AG04449 (cell line): ENCODE data around the gene SIGLEC5.

Experiments
- CTCF ChIA-PET: fragments of 350-600 bp; formaldehyde crosslinking; extraction: SDS; loops from one replicate; lab custom pipeline; 2021; ENCODE audit warnings: antibody characterized with exemption; lab: Yijun Ruan, JAX
- POLR2A ChIA-PET: fragments of 400-600, 350-600 bp; formaldehyde crosslinking; extraction: SDS; loops from one replicate; lab custom pipeline; 2020; ENCODE audit warnings: antibody characterized with exemption, inconsistent platforms; lab: Yijun Ruan, JAX
- DNase-seq: peaks from one replicate; pipeline ENCODE4 v3.0.0-alpha.2; 2010; ENCODE audit warnings: low read depth, low spot score
- H3K4me3 ChIP-seq: 2 replicates; pipeline ENCODE4 v1.5.1; 2011; ENCODE audit warnings: low read depth, mild to moderate bottlenecking, control low read depth, low read length
- TF ChIP-seq, protein P1 (sequence below): IDR thresholded peaks from one replicate; pipeline ENCODE4 v1.5.1; 2011; ENCODE audit warnings: mild to moderate bottlenecking, moderate library complexity, low read length, control low read depth, inconsistent platforms; ENCODE audit not compliant: insufficient read depth; ENCODE audit errors: missing control alignments

Gene SIGLEC5

DNA sequence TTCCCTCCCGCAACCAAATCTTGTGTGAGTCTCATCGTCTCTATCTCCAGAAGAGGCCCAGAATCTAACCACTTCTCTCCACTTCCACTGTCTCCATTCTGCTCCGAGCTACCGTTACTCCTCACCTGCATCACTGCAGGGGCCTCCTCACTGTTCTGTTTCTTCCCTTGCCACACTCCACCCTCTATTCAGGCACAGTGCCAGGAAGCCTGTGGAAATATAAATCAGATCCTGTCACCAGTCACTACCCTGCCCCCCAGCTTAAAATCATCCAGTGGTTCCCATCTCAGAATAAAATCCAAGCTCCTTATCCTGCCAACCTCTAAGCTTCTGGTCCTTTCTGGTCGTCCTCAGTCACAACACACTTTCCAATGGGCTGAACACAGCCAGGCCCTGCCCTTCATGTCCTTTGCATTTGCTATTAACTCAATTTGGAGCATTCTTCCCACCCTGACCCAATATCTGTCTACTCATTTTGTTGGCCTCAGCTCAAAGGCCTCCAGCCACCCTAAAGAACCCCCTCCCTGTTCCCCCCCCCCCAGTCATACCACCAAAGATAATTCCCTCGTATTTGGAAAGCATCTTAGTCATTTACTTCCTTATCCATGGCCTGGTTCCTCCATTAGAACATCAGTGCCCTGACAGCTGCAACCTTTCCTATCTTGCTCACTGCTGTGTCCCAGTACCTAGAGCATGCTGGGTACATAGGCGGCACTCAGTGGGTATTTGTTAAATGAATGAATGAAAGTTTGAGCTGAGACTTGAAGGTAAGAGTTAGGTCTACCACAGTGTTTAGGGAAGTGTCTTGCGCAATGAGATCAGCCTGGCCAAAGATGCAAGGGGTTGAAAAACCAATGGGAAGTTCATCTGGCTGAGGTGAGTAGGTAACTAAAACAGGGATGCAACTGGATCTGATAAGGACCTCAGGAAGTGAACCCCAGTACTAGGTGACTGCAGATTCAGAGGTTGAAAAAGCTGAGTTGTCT, 34.7 kb downstream of the SIGLEC5 start:
- H3K4me3 ChIP-seq, result peak overlapping the region; percentile 71

DNA sequence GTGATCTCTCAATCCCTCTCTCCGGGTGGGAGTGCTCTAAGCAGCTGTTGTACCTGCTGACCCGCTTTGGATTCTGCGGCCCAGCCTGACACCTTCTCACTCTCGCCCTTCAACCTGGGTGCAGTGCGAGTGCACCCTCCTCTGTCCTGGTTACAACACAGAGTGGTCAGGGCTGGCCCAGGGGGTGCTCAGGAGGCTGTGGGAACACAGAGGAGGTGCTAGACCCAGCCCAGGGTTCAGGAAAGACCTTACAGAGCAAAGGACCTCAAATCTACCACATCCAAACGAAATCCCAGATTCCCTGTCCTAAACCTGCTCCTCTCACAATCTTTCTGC, 35.5 kb downstream of the SIGLEC5 start:
- POLR2A ChIA-PET, result interaction anchor here (0.7 kb wide), 1 partner anchor 94 kb away, joined by 3 read pairs; no protein-coding TSS in a partner anchor
- TF ChIP-seq, protein P1, sequence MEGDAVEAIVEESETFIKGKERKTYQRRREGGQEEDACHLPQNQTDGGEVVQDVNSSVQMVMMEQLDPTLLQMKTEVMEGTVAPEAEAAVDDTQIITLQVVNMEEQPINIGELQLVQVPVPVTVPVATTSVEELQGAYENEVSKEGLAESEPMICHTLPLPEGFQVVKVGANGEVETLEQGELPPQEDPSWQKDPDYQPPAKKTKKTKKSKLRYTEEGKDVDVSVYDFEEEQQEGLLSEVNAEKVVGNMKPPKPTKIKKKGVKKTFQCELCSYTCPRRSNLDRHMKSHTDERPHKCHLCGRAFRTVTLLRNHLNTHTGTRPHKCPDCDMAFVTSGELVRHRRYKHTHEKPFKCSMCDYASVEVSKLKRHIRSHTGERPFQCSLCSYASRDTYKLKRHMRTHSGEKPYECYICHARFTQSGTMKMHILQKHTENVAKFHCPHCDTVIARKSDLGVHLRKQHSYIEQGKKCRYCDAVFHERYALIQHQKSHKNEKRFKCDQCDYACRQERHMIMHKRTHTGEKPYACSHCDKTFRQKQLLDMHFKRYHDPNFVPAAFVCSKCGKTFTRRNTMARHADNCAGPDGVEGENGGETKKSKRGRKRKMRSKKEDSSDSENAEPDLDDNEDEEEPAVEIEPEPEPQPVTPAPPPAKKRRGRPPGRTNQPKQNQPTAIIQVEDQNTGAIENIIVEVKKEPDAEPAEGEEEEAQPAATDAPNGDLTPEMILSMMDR, result no peak
- H3K4me3 ChIP-seq, result peak overlapping the region; percentile 71
- CTCF ChIA-PET, result interaction anchor here (1.0 to 1.5 kb wide), 6 partner anchors 11 to 173 kb away, joined by 3 to 4 read pairs (median 3); no protein-coding TSS in a partner anchor
- DNase-seq, result no peak

More for the DNA sequence above, 34.7 kb downstream of the SIGLEC5 start:
- ChIA-PET POLR2A (no interaction called here), CTCF (interaction anchor here (1.0 to 1.5 kb wide), 5 partner anchors 10 to 66 kb away, joined by 3 to 4 read pairs (median 3); no protein-coding TSS in a partner anchor)
- TF ChIP-seq, protein P1, result no peak
- no peak for DNase-seq

GRCh38 chr19:51593969-51594773, 36.0 kb downstream of the SIGLEC5 start:
- CTCF ChIA-PET, result interaction anchor here (1.0 to 1.5 kb wide), 6 partner anchors 11 to 173 kb away, joined by 3 to 4 read pairs (median 3); no protein-coding TSS in a partner anchor
- POLR2A ChIA-PET, result interaction anchor here (0.7 kb wide), 1 partner anchor 94 kb away, joined by 3 read pairs; no protein-coding TSS in a partner anchor
- peak overlapping the region; percentile 78 for H3K4me3 ChIP-seq
- TF ChIP-seq, protein P1, result no peak
- DNase-seq, result peak; percentile 83

DNA sequence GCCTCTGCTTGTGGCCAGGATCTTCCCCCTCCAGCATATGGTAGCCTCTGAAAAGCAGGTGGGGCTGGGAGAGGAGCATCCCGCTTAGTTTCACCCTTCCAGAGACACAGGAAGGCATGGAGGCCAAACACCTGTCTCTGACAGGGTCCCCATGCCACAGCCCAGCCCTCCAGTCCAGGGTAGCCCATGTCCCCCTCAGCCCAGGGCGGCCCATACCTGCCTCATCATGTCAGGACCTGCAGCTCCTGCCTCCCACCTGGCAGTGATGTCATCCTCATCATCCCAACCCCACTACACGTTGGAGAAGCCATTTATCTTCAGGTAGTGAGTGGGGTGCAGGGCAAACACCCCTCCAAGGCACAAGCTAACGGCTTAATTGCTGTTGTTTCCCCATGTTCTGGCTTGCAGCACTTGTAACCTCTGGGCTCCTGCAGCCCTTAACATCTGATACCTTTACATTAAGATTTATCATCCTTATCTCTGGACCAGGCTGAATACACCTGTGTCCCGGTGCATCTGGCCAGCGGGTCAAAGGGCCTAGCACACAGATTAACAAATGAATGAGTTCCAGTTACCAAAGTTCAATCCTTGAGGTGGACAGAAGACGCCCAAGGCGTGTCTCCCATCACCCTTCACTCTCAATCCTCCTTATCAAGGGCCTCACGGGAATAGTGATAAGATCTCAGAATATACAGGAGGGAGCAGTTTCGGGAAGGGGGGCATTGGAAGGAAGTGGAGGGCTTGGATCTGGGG, 36.9 kb downstream of the SIGLEC5 start:
- no peak for DNase-seq
- POLR2A ChIA-PET, result no interaction called here
- H3K4me3 ChIP-seq, result peak overlapping the region; percentile 78
- TF ChIP-seq, protein P1, result no peak
- CTCF ChIA-PET, result interaction anchor here (1.5 kb wide), 1 partner anchor 172 kb away, joined by 3 read pairs; no protein-coding TSS in a partner anchor

DNA sequence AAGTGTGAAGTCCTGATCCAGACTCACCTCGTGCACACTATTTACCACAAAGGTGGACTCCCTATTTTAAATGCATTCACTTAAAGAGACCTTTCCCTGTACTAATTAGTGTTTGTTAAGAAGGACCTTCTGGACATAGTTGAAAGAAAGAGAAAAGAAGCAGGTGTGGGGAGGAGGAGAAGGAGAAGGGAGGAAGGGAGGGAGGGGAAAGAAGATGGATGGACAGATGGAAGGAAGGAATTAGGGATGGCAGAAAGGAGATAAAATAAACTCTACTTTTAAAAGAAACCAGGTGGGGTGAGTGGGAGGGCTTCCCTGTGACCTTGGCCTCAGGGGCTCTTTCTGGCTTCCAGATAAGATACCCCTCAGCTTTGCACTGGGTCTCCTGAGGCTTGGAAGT, 37.7 kb downstream of the SIGLEC5 start:
- no peak overlapping the region for H3K4me3 ChIP-seq
- TF ChIP-seq, protein P1, result no peak
- ChIA-PET POLR2A (no interaction called here), CTCF (no interaction called here)
- DNase-seq, result no peak
